NCI-H2029 treated with DMSO at 0.1 percent for 48 hours (cell line): ENCODE results near the gene GLRX5.

ENCODE experiments used
- DNase-seq: peaks from one replicate; lab custom pipeline; 2025; lab: John Stamatoyannopoulos, UW

GLRX5 gene

GRCh38 chr14:95518045-95518751 lies 16.7 kb upstream of the GLRX5 start:
- DNase-seq, result no peak

GRCh38 chr14:95519699-95520098 lies 15.2 kb upstream of the GLRX5 start:
- DNase-seq, result no peak

- no peak for DNase-seq
Observed at GRCh38 chr14:95520346-95520745, 14.5 kb upstream of the GLRX5 start.

- DNase-seq, result no peak
Observed at GRCh38 chr14:95521001-95521400, 13.8 kb upstream of the GLRX5 start.

DNA sequence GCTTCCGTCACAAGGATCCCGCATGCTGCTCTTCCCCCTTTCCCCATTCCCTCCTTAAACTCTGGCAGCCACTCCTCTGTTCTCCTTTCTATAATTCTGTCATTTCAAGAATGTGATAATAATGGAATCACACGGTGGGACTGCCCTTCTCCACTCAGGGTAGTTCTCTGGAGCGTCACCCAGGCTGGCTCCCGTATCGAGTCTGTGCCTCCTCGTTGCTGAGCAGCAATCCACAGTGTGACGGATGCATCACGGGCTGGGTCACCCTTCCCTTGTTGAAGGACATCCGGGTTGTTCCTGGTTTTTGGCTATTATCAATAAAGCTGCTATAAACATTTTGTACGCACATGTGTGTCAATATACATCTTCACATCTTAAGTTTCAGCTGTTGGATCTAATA lies 12.7 kb upstream of the GLRX5 start:
- DNase-seq, result no peak

GRCh38 chr14:95522556-95522955 lies 12.3 kb upstream of the GLRX5 start:
- no peak for DNase-seq

GRCh38 chr14:95523051-95523814 lies 11.6 kb upstream of the GLRX5 start:
- no peak for DNase-seq

DNA sequence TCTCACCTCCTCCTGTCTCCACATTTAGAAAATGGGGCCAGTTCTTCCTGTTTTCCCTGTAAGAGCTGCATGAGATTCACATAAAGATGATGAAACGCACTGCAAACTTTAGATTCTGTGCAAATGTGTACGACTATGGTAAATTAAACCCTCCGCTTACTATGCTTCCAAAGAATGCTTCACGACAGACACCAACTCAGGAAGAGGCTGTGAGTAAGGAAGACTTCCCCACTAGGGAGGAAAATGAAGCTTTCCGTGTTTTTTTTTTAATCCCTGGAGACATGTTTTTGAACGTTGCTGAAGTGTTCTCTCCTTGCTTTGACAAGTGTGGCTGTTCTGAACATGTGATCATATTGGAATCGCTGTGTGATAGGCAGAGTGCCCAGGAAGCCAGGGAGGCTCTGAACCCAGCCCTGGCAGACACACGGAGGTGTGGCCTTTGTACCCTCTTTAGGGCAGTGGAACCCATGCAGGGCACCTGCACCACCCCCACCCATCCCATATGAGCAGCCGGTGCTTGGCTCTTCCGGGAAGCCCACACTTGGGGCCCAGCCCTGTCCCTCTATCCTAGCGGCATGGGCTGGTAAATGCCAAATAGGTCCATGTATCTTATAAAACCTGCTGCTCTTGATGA lies 10.9 kb upstream of the GLRX5 start:
- peak; percentile 45 for DNase-seq

- no peak for DNase-seq
Observed at GRCh38 chr14:95524706-95525512, 9.9 kb upstream of the GLRX5 start.

DNA sequence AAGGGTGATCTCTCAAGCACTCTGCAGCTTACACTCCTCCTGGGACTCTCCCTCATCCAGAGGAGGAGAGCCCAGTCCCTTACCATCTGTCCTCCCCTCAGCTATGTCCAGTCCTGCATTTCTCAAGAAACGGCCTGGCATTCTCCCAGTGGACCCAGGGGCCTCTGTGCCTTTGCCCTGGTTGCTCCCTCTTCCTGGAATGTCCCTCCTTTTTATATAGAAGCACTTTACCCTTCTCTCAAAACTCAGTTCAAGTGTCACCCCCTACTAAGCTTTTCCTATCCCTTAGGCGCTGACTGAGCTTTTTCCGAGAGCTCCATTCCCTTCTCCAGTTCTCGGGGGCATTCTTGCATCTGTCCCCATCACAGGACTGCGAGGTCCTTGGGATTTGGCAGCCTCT lies 8.9 kb upstream of the GLRX5 start:
- DNase-seq, result no peak

DNA sequence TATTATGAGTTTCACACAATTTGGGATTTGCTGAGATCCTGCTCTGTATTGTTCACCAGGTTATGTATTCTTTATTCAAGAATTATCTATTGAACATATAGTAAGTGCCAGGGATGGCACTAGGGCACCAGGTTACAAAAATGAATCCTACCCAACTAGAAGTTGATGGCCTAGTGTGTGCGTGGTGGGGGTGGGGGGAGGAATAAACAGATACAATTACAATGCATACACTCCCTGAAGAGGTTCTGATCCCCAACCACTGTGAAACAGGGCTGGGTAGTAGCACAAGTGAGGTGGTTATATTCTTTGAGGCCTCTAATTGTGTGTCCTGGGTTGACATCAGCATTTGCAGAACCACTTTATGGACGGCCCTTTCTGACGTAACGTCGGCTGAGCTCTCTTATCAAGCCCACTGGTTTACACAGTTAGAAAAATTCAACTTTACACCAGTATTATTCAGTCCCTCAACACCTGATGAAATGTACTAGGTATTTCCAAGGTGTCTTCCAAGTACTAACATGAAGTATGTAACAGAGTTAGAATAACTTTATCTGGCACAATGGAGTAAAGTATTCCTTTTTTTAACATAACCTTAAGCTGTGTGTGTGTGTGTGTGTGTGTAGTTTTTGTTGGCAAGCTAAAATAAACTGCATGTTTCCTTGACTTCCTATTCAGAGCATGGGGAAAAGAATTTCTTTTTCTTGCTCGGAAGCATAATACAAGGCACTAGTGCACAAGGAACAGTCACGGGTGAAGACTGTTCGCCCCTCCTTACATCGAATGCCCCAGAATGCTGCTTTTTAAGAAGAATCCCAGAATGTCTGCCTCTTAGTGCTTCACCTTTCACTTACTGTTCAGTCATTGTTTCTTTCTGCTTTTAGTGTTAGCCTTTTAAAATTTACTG lies 8.1 kb upstream of the GLRX5 start:
- no peak for DNase-seq

DNA sequence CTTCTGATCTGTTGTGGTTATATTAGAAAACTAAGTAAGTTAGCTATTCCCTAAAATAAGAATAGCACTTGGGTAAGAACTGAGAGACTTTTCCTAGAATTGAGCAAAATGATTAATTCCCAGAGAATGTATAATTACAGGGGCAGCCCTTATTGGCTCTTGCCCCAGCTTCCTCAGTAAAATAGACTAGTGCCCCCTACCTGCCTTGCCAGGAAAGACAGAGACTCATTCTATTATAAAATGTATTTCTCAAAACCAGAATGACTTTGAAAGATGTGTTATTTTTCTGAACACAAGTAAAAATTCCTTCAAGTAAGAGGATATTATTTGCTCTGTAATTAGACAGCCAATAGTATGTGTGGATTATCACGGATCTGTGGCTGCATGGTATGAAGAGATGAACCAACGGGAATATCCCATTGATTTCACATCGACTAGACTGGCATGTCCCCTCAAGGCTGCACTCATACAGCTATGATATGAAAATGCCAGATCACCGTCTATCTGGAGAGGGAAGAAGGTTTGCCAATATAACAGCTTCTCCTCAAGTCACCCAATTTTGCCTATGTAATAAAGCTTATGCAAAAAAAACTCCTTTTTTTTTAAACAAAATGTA lies 7.4 kb upstream of the GLRX5 start:
- no peak for DNase-seq

DNA sequence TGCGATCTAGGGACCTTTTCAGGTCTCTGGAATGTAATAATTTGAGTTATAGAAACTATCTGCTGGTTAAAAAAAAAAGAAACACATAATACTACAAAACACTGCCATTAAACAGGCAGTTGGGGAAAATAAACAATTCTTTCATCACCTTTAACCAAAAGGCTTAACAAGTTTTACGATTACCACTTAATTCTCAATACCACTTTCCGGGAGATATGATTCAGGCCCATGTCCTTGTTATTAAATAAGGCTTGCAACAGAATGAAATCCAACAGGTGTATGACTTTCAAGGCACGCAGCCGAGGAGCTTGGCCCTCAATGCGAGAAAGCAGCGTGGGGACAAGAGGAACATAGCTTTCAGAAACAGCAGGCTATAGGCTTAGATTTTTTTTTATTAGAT lies 5.6 kb upstream of the GLRX5 start:
- no peak for DNase-seq

- no peak for DNase-seq
Observed at GRCh38 chr14:95530473-95531276, 4.2 kb upstream of the GLRX5 start.

- DNase-seq, result no peak
Observed at GRCh38 chr14:95531473-95531872, 3.4 kb upstream of the GLRX5 start.

- no peak for DNase-seq
Observed at GRCh38 chr14:95531969-95532368, 2.9 kb upstream of the GLRX5 start.

DNA sequence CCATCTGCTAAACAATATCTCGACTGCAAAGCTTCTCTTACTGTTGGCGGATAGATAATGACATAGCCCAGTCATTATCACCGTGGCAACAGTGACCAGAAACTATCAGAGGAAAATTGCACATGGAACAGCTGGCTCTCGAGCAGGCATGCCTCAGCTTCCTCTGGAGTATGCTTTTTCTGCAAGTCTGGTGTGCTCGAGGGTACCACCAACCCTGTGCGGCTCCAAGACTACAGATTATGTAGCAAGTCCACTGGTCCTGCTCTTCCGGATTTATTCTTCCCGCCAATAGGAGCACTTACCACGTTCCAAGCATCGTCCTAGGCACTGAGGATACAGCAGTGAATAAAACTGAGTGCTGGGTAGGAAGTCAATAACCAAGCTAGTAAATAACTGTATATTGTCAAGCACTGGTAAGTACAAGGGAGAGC lies 1.4 kb upstream of the GLRX5 start:
- DNase-seq, result no peak

- no peak for DNase-seq
Observed at GRCh38 chr14:95533822-95534221, 1.0 kb upstream of the GLRX5 start.

DNA sequence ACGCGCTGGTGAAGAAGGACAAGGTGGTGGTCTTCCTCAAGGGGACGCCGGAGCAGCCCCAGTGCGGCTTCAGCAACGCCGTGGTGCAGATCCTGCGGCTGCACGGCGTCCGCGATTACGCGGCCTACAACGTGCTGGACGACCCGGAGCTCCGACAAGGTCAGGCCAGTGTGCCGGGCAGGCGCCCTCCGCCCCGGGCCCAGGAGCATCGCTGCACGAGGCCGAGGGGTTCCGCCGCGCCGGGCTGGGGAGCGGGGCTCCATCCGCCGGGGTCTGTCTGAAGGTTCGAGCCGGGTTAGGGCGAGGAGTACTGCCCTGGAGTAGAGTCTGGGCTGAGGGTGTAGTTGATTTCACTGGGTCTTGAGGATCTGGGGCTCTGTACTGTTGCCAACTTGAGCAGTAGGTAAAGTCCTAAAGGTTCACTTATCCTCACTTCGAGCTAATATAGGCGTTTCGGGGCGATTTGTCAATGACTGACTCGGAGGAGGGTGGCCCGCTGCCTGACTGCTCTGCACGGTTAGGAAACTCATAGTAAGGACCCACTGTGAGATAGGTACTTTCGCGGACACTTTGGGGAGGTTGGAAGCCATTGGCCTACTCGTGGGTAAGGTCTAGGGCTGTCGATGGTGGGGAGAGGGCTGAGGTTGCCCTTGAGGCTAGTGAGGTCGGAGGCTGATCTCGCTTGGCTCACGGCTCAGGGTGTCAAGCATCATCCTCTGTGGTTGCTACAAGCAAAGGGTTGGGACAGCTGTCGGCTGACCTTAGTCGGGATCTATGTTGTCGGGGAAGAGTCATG lies 574 bp downstream of the GLRX5 start:
- no peak for DNase-seq
